EH (cell line): ENCODE measurements around the gene STX8.

ENCODE experiments used
- DNase-seq: peaks from one replicate; pipeline ENCODE4 v3.0.0-alpha.2; 2015; ENCODE audit warnings: low read depth

The STX8 gene

GRCh38 chr17:9226794-9227135, 348.9 kb downstream of the STX8 start:
- DNase-seq: no peak

GRCh38 chr17:9226130-9226793, 349.4 kb downstream of the STX8 start:
- DNase-seq: no peak

- DNase-seq: no peak
Measured at GRCh38 chr17:9225305-9226101, 350.1 kb downstream of the STX8 start.

- DNase-seq: no peak
Measured at GRCh38 chr17:9224485-9224884, 351.1 kb downstream of the STX8 start.

- no peak for DNase-seq
Measured at GRCh38 chr17:9223531-9223930, 352.1 kb downstream of the STX8 start.

GRCh38 chr17:9221922-9222180, 353.8 kb downstream of the STX8 start:
- DNase-seq: no peak

- DNase-seq: no peak
Measured at GRCh38 chr17:9221147-9221921, 354.3 kb downstream of the STX8 start.

GRCh38 chr17:9220398-9221146, 355.0 kb downstream of the STX8 start:
- no peak for DNase-seq

- DNase-seq: no peak
Measured at GRCh38 chr17:9219631-9220397, 355.8 kb downstream of the STX8 start.

- DNase-seq: no peak
Measured at GRCh38 chr17:9218911-9219310, 356.7 kb downstream of the STX8 start.

GRCh38 chr17:9218064-9218635, 357.5 kb downstream of the STX8 start:
- DNase-seq: no peak

- DNase-seq: peak; percentile 75
Measured at GRCh38 chr17:9217151-9218056, 358.2 kb downstream of the STX8 start.

- no peak for DNase-seq
Measured at GRCh38 chr17:9215465-9215864, 360.2 kb downstream of the STX8 start.

GRCh38 chr17:9213303-9213640, 362.3 kb downstream of the STX8 start:
- no peak for DNase-seq

GRCh38 chr17:9212376-9213302, 363.0 kb downstream of the STX8 start:
- DNase-seq: no peak

GRCh38 chr17:9211133-9211765, 364.4 kb downstream of the STX8 start:
- no peak for DNase-seq

- no peak for DNase-seq
Measured at GRCh38 chr17:9209781-9210370, 365.7 kb downstream of the STX8 start.

GRCh38 chr17:9209347-9209746, 366.3 kb downstream of the STX8 start:
- DNase-seq: no peak
